NCI-H2107 (cell line): Measurements from ENCODE around the gene NXF2.
"Not testable (repeated sequence)": the region's sequence is repeated elsewhere in the genome, so short reads cannot be mapped to it uniquely, and the experiment has no call there.

ENCODE experiments used
- DNase-seq: peaks from one replicate; lab custom pipeline; 2025; lab: John Stamatoyannopoulos, UW

Gene NXF2, protein sequence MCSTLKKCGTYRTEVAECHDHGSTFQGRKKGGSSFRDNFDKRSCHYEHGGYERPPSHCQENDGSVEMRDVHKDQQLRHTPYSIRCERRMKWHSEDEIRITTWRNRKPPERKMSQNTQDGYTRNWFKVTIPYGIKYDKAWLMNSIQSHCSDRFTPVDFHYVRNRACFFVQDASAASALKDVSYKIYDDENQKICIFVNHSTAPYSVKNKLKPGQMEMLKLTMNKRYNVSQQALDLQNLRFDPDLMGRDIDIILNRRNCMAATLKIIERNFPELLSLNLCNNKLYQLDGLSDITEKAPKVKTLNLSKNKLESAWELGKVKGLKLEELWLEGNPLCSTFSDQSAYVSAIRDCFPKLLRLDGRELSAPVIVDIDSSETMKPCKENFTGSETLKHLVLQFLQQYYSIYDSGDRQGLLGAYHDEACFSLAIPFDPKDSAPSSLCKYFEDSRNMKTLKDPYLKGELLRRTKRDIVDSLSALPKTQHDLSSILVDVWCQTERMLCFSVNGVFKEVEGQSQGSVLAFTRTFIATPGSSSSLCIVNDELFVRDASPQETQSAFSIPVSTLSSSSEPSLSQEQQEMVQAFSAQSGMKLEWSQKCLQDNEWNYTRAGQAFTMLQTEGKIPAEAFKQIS

DNA sequence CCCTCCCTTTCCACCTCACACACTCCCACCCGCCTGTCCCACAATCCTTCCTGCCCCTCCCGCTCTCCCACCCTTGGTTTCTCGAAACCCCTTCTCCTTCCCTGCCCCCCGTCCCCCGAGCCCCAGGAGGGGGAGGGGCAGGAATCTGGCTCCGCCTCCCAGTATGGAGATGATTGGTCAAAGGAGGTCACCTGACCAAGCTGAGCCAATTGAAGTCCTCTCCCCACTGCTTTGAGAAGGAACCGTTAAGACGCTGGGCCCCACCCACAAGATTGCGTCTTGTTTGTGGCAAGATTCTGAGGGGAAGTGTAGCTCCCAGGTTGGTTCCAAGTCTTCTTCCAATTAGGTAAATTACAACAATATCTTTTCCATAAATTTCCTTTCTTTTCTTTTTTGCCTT, at the start of gene NXF2:
Gene NXF2, plus strand, starts transcription at position 275 of the 400 bp plus-strand sequence. CDS start 59,912 bp downstream, outside the sequence.
- not testable (repeated sequence) for DNase-seq

DNA sequence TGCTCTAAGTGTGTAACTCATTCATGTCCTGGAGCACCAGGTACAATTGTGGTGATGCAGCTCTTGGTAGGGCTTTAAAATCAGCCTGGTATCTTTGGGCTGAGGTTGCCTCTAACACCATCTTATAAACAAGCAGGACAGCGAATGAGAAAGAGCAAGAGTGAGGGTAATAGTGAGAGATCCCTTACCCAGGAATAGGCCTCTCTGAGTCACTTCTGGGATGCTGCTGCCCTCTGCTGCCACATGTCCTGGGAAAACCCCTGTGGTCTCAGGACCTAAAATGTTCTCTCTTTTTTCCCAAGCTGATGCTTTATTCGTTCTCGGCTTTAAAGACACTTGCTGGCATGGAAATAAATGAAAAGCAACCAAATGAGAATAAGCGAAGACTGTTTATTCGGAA, 39.0 kb upstream of the NXF2 start:
- DNase-seq, result not testable (repeated sequence)

DNA sequence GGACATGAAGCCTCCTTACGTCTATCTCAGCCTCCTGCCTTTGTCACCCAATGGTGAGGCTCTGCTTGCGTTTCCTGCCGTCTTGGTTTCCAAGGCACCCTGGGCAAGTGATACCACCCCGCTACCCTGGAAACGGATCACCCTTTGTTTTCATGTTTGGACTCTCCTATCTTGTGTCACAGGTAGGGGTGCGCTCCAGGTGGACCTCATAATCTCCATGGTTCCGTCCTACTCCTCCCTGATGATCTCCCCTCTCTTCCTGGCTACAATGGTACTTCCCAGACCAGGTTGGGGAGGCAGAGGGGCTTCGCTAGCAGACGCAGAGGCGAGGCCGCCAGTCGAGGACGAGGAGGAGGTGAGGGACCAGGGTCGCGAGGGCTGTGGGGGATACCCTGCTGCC, 32.0 kb upstream of the NXF2 start, which contains the start of gene TCP11X1:
Gene TCP11X1, plus strand, starts transcription at position 316 of the 400 bp plus-strand sequence.
- DNase-seq, result not testable (repeated sequence)

DNA sequence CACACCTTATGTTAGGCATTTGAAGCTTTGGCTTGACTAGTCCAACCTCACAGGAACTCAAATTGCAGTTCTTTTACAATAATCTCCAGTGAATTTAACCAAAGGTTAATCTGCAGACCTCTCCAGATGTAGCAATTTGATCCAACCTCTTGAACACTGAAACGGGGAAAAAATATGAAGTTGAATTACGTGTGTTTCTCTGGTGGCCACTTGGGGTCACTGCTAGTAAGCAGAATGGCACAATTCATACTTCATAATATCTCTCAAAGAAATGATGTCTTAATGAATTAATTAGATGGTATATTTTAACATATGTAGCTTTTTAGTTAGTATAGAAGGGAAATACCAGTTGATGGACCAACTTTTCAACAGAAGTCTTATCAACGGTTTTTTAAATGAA, 30.5 kb upstream of the NXF2 start:
- not testable (repeated sequence) for DNase-seq

DNA sequence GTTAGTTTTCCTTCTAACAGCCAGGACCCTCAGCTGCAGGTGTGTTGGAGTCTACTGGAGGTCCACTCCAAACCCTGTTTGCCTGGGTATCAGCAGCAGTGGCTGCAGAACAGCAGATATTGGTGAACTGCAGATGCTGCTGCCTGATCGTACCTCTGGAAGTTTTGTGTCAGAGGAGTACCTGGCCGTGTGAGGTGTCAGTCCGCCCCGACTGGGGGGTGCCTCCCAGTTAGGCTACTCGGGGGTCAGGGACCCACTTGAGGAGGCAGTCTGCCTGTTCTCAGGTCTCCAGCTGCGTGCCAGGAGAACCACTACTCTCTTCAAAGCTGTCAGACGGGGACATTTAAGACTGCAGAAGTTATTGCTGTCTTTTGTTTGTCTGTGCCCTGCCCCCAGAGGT, 11.3 kb upstream of the NXF2 start:
- not testable (repeated sequence) for DNase-seq

DNA sequence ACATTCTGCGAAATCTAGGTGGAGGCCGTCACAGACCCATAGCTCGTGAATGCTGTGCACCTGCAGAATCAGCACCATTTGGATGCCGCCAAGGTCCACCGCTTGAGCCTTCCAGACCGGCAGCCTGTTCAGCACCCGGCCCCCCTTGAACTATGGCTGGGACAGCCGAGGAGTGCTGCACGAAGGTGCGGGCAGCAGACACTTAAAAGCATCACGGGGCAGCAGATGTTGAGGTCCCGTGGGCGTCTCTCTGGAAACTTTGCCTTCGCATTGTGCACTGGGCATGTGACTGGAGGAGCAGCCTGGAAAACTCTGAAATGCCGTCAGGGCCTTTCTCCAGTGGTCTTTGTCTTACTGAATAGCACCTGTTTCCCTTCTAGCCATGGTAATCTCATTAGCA, 6.7 kb upstream of the NXF2 start:
- not testable (repeated sequence) for DNase-seq

DNA sequence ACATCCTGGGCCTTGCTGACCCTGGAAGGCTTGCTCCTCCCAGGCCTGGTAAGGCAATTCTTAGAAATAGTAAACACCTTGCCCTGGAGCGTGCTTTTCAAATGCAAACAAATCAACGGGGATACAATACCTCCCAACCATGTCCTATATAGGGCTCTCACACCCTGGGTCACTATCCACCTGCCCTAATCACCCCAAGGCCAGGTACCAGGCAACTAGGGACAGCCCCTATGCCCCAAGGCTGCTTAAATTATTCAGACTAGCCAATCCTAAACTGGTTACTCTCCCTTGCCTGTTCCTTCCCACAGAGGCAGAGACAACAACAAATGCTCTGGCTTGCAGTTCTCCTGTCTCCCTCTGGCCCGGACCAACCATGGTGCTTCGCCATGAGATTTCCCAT, 25.3 kb downstream of the NXF2 start:
- DNase-seq, result not testable (repeated sequence)

DNA sequence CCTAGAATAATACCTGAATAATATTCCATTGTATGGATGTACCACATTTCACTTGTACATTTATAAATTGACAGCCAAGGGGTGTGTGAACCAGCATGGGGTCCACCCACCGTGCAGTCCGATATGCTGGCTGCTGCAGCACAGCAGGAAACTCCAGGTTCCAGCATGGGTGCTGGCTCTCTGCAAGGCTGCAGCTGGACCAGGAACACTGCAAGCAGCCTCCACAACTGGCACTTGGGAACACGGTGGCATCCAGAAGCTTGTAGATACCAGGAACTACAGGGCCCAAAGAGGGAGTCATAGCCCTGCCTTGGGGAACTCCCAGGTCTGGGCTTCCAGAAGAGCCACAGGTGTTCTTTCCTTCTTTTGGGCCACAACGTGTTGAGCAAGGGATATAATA, 91.2 kb downstream of the NXF2 start:
- DNase-seq, result no peak

DNA sequence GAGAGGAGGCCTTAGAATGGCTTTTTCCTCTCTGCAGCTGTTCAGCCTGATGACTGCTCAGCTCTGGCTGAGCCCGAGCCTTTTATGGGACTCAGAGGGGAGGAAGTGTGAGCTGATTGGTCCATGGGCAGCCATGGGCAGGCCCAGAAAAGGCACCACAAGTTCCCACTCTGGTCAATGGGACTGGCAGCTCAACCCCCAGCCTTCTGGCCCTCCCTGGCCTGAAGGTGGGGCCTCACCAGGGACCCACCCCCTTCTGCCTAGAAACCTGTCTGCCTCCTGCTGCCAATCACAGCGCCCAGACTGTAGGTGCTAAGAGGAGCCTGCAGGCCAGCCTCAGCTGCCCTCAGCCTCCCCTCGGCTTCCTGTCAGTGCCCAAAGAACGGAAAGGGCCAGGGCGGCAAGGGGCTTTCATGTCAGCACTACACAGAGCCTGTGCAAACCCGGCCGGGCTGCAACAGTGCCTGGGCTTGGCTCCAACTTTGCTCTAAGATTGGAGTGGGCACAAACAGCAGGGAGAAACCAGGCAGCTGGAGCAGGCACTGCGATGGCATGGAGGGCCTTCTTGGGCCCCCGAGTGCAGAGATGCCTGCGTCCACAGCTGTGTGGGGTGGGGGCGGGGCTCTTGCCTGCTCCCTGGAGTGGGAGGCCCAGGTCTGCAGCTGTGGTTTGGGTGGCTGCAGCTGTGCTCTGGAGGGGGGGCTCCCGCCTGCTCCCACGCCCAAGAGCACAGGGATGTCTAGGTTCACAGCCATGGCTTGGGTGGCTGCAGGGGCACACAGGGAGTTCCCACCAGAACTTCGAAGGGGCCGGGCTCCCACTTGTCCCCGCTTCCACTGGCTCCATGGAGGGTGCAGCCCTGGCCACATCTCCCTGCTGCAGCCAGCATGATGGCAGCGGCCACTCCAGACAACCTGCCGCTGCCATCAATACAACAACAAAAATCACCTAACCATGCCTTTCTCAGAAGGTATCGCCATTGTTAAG, 92.6 kb downstream of the NXF2 start:
- no peak for DNase-seq

DNA sequence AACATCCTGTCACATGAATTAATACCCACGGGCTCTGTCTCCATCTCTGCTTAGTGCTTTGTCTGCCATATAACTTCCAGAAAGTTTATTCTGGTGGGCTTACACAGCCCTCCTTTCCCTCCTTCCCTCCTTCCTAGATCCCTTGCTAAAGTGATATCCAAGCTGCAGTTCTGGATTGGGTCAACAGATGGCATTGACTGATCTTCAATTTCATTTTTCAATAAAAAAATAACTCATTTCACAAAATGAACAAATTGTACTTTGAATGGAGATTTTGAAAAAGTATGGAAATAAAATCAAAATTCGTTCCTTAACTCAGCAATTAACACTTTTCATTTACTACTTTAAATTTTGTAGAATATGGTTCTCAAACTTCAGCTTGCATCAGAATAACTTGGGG, 94.9 kb downstream of the NXF2 start:
- no peak for DNase-seq

DNA sequence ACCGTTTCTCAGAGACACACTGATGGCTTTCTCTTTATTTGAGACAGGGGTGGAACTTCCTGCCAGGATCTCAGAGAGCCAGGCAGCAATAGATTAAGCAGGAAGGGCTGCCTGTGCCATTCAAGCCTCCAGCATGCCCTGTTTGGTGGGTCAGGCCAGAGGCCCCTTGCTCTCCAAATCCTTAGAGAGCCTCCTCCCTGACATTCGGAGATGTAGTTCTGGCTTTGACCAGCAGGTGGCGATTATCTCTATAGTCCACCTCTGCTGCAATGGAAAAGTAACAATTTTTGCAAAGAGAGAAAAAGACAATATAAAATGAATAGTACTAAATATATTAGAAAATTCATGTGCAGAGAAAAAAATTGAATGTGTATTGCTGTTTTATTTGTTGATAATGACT, 98.9 kb downstream of the NXF2 start:
- no peak for DNase-seq
